GM20000 (cell line): Measurements from ENCODE around the gene GIMAP8.

Source experiments
- DNase-seq: peaks from one replicate; pipeline ENCODE4 v3.0.0; 2012; ENCODE audit warnings: low spot score
- TF ChIP-seq, protein P1 (sequence below): IDR thresholded peaks from 2 replicates; pipeline ENCODE4 v1.5.1; 2012; ENCODE audit warnings: mild to moderate bottlenecking, control low read depth; ENCODE audit errors: extremely low read depth, missing control alignments

The GIMAP8 gene

DNA sequence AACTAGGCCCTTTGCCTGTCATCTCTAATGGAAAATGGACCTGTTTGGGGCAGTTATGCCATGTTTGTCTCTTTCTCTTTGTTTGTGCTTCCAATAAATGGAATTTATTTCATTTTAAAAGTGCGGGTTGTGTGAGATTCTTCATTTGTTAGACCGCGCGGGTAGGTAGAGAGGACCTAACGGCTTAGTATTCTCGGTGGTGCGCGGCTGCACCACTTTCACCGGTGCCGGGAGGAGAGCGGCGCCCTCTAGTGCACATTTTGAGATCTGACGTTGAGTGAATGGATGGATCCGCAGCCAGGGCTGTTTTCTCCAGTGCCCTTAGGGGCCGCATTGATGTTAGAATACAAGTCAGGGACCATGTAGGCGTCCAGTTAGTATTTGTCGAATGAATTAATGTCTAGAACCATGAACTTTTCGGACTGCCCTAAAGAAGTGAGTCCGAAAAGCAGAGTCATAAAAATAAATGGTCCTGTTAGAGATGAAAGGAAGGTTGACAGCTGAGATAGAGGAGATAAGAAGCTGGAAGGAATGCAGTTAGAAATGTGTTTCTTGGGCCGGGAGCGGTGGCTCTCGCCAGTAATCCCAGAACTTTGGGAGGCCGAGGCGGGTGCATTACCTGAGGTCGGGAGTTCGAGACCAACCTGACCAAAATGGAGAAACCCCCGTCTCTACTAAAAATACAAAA is 29.3 kb upstream of the GIMAP8 start:
- DNase-seq: peak; percentile 84
- TF ChIP-seq, protein P1, sequence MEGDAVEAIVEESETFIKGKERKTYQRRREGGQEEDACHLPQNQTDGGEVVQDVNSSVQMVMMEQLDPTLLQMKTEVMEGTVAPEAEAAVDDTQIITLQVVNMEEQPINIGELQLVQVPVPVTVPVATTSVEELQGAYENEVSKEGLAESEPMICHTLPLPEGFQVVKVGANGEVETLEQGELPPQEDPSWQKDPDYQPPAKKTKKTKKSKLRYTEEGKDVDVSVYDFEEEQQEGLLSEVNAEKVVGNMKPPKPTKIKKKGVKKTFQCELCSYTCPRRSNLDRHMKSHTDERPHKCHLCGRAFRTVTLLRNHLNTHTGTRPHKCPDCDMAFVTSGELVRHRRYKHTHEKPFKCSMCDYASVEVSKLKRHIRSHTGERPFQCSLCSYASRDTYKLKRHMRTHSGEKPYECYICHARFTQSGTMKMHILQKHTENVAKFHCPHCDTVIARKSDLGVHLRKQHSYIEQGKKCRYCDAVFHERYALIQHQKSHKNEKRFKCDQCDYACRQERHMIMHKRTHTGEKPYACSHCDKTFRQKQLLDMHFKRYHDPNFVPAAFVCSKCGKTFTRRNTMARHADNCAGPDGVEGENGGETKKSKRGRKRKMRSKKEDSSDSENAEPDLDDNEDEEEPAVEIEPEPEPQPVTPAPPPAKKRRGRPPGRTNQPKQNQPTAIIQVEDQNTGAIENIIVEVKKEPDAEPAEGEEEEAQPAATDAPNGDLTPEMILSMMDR: peak; percentile 80

DNA sequence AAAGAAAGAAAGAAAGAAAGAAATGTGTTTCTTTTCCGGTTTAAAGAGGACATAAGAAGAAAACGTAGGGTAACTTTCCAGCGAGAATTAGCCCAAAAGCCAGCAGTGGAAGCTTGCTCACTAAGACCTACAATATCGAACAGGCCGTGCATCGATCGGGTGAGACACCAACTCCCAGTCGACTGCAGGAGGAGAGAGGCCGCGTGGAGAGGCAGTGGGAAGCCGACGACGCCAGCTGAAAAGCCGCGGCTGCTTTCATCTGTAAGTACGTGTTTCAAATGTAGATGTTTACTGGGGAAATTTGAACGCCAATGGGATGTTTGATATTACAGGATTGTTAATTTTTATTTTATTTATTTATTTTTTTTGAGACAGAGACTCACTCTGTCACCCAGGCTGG is 28.6 kb upstream of the GIMAP8 start:
- DNase-seq: no peak
- TF ChIP-seq, protein P1: no peak

DNA sequence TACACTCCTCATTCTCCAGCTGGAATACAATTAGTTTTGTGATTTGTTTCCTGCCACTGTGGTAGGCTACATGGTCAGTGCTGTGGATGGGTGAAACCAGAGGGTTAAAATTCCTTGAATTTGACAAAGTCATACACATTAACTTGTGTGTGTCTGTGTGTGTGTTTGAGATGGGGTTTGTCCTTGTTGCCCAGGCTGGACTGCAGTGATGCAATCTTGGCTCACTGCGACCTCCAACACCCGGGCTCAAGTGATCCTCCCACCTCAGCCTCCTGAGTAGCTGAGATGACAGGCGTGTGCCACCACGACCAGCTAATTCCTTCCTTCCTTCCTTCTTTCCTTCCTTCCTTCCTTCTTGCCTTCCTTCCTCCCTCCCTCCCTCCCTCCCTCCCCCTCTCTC is 24.8 kb upstream of the GIMAP8 start:
- TF ChIP-seq, protein P1: no peak
- DNase-seq: no peak

DNA sequence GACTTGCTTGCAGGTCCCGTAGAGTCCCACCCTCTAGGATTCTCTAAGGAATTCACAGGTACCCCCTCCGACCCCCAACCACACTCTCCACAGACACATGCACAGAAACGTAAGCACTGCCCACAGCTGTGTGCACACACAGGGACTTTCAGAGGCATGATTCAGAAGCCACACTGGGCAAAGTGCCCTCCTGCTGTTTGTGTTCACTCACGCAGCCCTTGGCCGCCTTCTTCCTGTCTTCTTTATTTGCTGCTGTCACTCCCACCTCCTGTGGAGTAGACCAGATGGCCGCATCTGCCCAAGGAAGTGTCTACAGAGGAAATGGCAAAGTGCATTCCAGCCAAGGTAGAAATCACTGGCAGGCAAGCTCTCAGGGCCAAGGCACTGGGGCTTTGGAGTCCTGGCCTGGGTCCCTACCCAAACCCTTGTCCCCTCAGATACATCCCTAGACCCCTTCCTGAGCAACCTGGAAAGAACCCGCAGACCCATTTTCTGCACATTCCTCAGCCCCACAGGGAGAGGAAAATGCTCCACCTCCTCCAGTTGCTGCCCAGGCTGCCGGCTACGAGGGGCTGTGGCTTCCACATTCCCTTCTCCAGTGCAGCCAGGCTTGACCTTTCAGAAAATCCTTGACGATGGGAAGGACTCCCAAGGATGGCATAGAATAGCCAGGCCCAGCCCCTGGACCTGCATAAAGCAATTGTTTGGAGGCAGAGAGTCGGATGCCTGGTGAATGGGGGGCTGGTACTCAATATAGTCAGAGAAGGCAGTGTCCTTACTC is 21.6 kb upstream of the GIMAP8 start:
- DNase-seq: no peak
- TF ChIP-seq, protein P1: no peak

DNA sequence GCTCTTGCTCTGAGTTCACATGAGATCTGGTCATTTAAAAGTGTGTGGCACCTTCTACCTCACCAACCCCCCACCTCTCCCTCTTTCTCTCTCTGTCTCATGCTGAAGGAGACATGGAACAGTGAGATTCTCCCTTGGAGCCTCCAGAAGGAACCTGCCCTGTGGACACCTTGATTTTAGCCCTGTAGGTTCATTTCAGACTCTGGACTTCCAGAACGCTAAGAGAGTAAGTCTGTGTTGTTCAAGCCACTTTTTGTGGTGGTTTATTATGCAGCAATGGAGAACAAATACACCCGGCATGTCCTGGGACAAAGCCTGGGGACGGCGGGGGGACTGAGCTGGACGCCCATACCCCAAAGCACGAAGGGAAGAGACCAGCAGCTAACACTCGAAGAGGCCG is 20.7 kb upstream of the GIMAP8 start:
- TF ChIP-seq, protein P1: no peak

DNA sequence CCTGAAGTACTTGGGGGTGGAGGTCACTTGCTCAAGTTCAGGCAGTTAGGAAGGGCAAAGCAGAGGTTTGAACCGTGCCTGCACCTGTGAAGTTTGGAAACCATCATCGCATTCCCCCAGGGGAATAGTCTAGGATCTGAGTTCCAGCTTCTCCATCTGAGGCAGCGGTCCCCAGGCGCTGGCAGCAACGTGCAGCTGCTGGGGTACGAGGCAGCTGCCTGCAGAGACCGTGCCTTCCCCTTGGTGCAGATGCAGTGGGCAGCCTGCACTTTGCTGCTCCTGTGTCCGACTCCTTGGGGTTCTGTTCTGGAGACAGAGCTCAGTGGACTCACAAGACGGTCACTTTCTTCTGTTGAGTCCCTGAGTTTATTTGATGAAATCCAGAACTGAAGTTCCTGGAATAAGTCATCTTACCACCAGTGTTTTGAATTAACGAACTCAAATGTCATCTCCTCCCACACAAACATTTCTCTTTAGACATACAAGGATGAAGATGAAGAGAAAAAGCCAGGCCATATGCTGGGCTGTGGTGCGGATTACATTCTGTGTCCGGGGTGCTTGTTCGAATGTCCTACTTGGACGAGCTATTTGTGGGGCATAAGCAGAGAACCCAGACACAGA is 19.9 kb upstream of the GIMAP8 start:
- TF ChIP-seq, protein P1: no peak
- DNase-seq: no peak

More for the DNA sequence above, 20.7 kb upstream of the GIMAP8 start:
- DNase-seq: no peak

DNA sequence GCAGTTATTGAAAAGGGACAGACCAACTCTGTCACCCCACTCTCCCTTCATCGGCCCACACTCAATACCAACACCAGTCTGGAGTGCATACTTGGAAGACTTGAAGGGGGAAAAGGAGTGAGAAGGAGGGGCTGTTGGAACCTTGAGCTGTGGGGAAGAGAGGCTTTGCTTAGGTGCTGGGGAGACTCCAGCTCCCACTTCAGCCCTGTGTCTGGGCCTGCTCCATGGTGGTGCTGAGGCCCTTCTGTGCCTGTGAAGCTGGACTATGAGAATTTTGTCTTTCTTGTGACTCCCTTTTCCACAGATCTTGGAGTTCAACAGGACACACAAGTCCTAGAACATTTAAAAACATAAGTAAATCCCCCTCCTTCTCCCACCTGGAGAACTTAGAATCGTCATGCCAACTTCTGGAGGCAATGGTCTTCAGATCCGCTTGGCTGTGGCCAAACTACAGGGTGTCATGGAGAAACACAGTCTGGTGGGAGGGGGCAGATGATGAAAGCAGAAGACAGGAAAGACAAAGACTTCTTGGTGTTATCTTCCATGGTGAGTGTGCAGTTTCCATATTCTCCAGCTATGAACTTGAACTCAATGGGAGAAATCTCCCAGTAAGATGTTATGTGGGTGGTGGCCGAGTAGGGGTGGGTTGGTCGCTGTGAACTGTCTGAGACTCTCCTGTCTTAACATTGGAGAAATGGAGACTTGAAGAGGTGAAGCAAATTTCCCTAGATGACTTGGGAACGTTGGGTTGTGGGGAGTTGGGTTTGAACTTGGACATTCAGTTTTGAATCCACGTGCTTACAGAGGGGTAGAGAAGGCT is 18.4 kb upstream of the GIMAP8 start:
- DNase-seq: no peak
- TF ChIP-seq, protein P1: no peak
